Aorta (tissue), 5 donors: ENCODE data around the gene PHACTR1. TPM values are rescaled to one million over a fixed set of nuclear protein-coding genes. Genes with fewer than 3 reads are reported as not detected.

Source experiments
- ATAC-seq: fragments of 200-7000 bp; cut with Tn5 transposase; one replicate; pipeline ENCODE4 v1.9.1; 2022; ENCODE audit warnings: moderate library complexity; ENCODE audit not compliant: low FRiP score
- DNase-seq, 2 donors: peaks; one replicate each; pipeline ENCODE4 v3.0.0-alpha.2; 2020
- H3K27ac ChIP-seq, 2 donors: one replicate each; pipeline ENCODE4 v1.5.1; 2013; ENCODE audit warnings: low read length in 2 of 2, mild to moderate bottlenecking in 2 of 2, moderate library complexity in 2 of 2, control low read depth in 1 of 2, inconsistent platforms in 1 of 2, low read depth in 1 of 2
- H3K27me3 ChIP-seq, 2 donors: one replicate each; pipeline ENCODE4 v1.6.1; 2013; ENCODE audit warnings: control low read depth in 1 of 2, low read length in 1 of 2, mild to moderate bottlenecking in 1 of 2, moderate library complexity in 1 of 2; ENCODE audit not compliant: insufficient read depth in 2 of 2, control insufficient read depth in 1 of 2
- H3K36me3 ChIP-seq, 2 donors: one replicate each; pipeline ENCODE4 v1.6.1; 2013; ENCODE audit warnings: control low read depth in 1 of 2, low read length in 1 of 2, mild to moderate bottlenecking in 1 of 2; ENCODE audit not compliant: insufficient read depth in 2 of 2, control insufficient read depth in 1 of 2
- H3K4me1 ChIP-seq, 2 donors: one replicate each; pipeline ENCODE4 v1.6.1; 2013; ENCODE audit warnings: low read length in 2 of 2, control low read depth in 1 of 2, mild to moderate bottlenecking in 1 of 2, moderate library complexity in 1 of 2; ENCODE audit not compliant: insufficient read depth in 2 of 2, control insufficient read depth in 1 of 2
- H3K4me3 ChIP-seq, 2 donors: one replicate each; pipeline ENCODE4 v1.5.1; 2013; ENCODE audit warnings: low read length in 2 of 2, control low read depth in 1 of 2, mild to moderate bottlenecking in 1 of 2
- H3K9me3 ChIP-seq: one replicate; pipeline ENCODE4 v1.6.1; 2013; ENCODE audit warnings: mild to moderate bottlenecking, low read length; ENCODE audit not compliant: control insufficient read depth
- WGBS, 2 donors: extraction: QIAGEN DNeasy Blood & Tissue Kit; methylation state at CpG; one replicate each; pipeline ENCODE4 v1.1.7; 2013; 5-methylcytosine and 5-hydroxymethylcytosine counted together
- intact Hi-C, 2 donors: fragments of 100-400 bp; cut with DNase I; formaldehyde crosslinking; loops; one replicate each; pipeline versions ENCODE4 v1.14.2 to v1.15.0; 2022
- polyA plus RNA-seq, 2 donors: library from polyadenylated mRNA; stranded (reverse); fragments of 200-250 nt; gene quantifications; one replicate each; pipeline ENCODE4 v1.2.3, GENCODE V29; 2013
- total RNA-seq, 2 donors: library from RNA; stranded (reverse); fragmentation: NEBNext Ultra II Directional; extraction: Animal tissue kit (Norgen Biotek cat#: 25700); gene quantifications; one replicate each; pipeline ENCODE4 v1.2.1, GENCODE V29; 2021
- donor health status: healthy with polysubstance abuse.
- donor health status: Bipolar disorder and iron deficiency.
- donor health status: DM: no; HTN: no; CAD: no.
- donor health status: DM: no; HTN: no; CAD: no.
- donor health status: DM: yes; HTN: yes; CAD: no.

Gene PHACTR1
- total and polyA plus RNA-seq, 4 donors, result 3.2 to 89.4 (median 20.1) TPM

DNA sequence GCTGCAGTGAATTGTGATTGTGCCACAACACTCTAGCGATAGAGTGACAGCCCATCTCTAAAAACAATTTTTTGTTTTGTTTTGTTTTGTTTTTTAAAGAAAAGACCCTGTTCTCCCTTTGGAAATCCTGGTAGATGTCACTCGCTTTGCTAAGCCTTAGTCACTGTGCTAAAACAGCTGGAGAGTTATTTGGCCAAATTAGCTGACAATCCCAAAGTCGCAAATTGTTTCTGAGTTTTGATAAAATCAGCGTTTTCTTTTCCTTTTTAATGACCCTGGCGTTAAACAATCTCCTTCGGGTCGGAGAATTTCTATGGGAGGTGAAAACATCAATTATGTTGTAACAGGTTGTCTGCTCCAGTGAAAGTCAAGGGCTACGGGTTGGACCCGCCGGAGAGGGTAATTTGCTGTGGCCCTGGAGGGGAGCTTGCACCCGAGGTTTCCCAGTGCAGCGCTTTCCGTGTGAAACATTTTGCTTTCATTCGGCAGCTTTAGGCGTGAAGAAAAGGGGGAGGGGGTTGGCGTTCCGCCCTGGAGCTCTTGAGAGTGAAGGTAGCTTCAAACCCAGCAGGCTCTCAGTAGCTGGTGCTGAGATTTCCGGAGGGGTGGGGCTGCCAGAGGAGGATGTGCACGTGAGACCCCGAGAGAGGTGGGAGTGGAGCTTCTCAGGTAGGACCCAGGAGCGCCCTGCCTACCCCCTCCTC lies 296.6 kb downstream of the PHACTR1 start:
- H3K4me3 ChIP-seq, result peak overlapping the region; percentile 76 to 96
- H3K9me3 ChIP-seq, result no peaks in the 10 kb centered on the region
- ATAC-seq (peak; percentile 9), DNase-seq (peak; percentile 54 to 84)
- H3K4me1 ChIP-seq, result peaks cover 0 to 2% of the 10 kb centered on the region in 2 donors
- 6% methylated on average over 21 of the region's 21 CpGs for WGBS, 2 donors
- intact Hi-C loops, result loop anchor here in 1 of 2 donors (5.0 to 10.0 kb wide), 2 partner anchors 41 to 292 kb away; no protein-coding TSS in a partner anchor
- no peaks in the 10 kb centered on the region for H3K36me3 ChIP-seq
- H3K27ac ChIP-seq, result peak overlapping the region; percentile 24 to 70
- no peaks in the 10 kb centered on the region for H3K27me3 ChIP-seq

- DNase-seq (peak in 1 of 2 donors; percentile 75), ATAC-seq (peak; percentile 55)
- Histone ChIP-seq H3K36me3 (no peaks in the 10 kb centered on the region), H3K4me3 (peak overlapping the region; percentile 76 to 96), H3K27ac (peak overlapping the region; percentile 24 to 77), H3K9me3 (no peaks in the 10 kb centered on the region), H3K4me1 (peaks cover 0 to 5% of the 10 kb centered on the region in 2 donors), H3K27me3 (no peaks in the 10 kb centered on the region)
- 1% methylated on average over 75 to 83 of the region's 83 CpGs for WGBS, 2 donors
- intact Hi-C loops, result loop anchor here in 1 of 2 donors (5.0 to 10.0 kb wide), 2 partner anchors 42 to 291 kb away; no protein-coding TSS in a partner anchor
Measured at GRCh38 chr6:13013681-13014503, 297.3 kb downstream of the PHACTR1 start.

DNA sequence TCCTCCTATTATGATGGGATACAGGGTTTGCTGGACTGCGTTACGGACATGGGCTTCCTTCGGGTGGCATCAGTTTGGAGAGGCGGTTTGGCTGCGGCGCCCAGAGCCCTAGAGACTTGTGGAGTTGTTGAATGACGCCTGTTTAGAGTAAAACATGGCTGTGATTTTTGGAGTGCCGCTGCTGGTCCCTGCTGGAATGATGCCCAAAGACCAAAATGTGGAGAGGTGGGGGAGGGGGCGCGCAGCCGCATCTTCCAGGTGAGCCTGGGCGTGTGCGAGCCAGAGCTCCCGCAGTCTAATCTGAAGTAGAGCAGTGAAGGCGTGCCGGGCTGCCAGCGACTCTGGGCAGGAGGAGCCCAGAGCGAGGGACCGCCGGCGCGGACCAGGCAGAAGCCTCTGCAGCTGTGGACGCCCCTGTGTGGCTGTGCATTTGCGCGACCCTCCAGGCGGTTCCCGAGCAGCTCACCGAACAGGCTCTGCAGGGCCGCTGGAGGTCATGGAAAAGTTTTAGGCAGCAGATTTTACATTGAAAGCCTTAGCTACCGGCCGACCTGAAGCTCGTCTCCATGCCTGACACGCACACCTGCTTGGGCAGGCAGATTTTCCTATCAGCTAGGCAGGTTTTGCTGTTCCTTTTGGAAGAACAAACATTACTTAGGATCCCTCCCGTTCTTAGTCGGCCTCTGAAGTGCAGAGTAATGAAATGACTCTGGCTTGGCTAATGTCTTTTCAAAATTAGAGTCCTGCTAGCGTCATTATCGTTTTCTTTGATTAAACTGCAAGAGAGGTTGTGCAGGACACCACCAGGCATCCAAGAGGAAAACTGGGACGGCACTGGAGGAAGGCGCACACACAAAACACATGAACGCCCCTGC lies 298.2 kb downstream of the PHACTR1 start:
- Histone ChIP-seq H3K4me3 (peak overlapping the region; percentile 76 to 96), H3K9me3 (no peaks in the 10 kb centered on the region), H3K27ac (peak overlapping the region; percentile 12 to 24), H3K4me1 (peaks cover 0 to 5% of the 10 kb centered on the region in 2 donors), H3K27me3 (no peaks in the 10 kb centered on the region), H3K36me3 (no peaks in the 10 kb centered on the region)
- ATAC-seq (peak; percentile 54), DNase-seq (no peak)
- intact Hi-C loops, result loop anchor here (5.0 to 10.0 kb wide), 3 partner anchors 42 to 290 kb away; no protein-coding TSS in a partner anchor
- 11 to 17% methylated on average over 40 of the region's 40 CpGs for WGBS, 2 donors

DNA sequence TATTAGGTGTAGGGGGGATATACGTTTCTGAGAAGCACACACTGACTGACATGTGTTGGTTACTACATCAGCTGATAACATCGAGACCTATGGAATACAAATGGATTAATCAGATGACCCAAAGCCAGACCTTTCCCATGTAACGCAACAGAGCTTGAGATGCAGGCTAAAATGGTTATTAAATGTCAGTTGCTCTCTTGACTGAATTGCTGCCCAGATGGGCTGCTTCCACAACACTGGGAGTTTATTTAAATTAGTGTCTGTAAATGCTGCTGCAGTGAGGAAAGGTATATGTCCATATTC lies 298.8 kb downstream of the PHACTR1 start:
- Histone ChIP-seq H3K4me1 (peaks cover 0 to 5% of the 10 kb centered on the region in 2 donors), H3K9me3 (no peaks in the 10 kb centered on the region), H3K36me3 (no peaks in the 10 kb centered on the region), H3K27me3 (no peaks in the 10 kb centered on the region), H3K4me3 (peak overlapping the region in 1 of 2 donors; percentile 96), H3K27ac (peak overlapping the region in 1 of 2 donors; percentile 24)
- ATAC-seq, result no peak
- 21 to 44% methylated on average over 3 of the region's 3 CpGs for WGBS, 2 donors
- intact Hi-C loops, result loop anchor here (5.0 to 10.0 kb wide), 2 partner anchors 98 to 289 kb away; no protein-coding TSS in a partner anchor
- DNase-seq, result no peak

DNA sequence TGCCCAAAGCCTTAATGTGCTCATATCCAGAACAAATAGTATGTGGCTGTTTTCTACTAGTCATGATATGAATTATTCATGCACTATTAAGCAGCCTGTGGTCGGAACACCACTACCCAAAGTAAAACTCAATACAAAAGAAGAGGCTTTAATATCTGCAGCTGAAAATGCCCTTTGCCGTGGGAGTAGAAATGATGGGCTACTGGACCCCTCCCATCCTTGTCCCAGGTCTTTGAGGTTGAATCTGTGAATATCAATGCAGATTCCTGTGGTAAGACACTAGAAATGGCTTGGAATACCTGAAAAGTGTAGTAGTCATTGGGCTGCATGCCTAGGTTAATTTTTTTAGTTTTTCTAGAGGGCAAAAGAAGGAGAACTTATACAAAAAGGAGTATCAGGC lies 308.0 kb downstream of the PHACTR1 start:
- Histone ChIP-seq H3K9me3 (no peaks in the 10 kb centered on the region), H3K4me1 (peaks cover 2 to 10% of the 10 kb centered on the region in 2 donors), H3K27ac (peak overlapping the region in 1 of 2 donors; percentile 8), H3K36me3 (no peaks in the 10 kb centered on the region), H3K27me3 (no peaks in the 10 kb centered on the region), H3K4me3 (no peak overlapping the region)
- no peak for DNase-seq
- WGBS, 2 donors, result 84 to 91% methylated on average over 2 of the region's 2 CpGs
- ATAC-seq, result no peak
- intact Hi-C loops, result loop anchor here in 1 of 2 donors (10.0 kb wide), 1 partner anchor 50 kb away; no protein-coding TSS in a partner anchor

DNA sequence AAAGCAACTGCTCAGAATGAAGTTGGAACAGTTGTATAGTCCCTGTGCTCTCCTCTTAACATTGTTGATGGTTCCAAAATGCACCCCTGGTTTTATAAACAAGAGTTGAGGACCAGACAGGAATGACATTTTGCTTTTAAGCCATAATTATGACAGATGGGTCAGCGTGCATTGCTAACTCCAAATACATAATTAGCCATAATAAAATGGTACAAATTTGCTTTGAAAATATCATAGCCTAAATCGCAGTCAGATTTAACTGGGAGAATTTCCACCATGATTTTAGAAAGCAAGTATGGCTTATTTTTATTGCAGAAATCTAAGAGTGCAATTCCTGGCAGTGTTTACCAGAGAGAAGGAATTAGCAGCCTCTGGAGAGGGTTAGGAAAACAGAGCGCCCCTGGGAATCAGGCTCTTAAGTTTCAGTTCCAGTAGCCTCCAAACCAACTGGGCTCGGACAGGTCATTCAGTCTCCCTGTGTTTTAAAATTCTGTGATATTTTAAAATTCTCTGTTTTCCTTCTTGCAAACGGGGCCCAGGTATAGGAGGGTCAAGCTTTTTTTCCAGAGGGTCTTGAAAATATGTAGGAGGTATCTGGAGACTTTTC lies 309.4 kb downstream of the PHACTR1 start:
- peak overlapping the region; percentile 39 to 87 for H3K27ac ChIP-seq
- no peaks in the 10 kb centered on the region for H3K36me3 ChIP-seq
- no peaks in the 10 kb centered on the region for H3K9me3 ChIP-seq
- peaks cover 2 to 10% of the 10 kb centered on the region in 2 donors for H3K4me1 ChIP-seq
- H3K27me3 ChIP-seq, result no peaks in the 10 kb centered on the region
- DNase-seq (no peak), ATAC-seq (peak; percentile 54)
- peak overlapping the region; percentile 20 to 26 for H3K4me3 ChIP-seq
- intact Hi-C loops, result loop anchor here in 1 of 2 donors (10.0 kb wide), 1 partner anchor 49 kb away; no protein-coding TSS in a partner anchor
- 5 to 7% methylated on average over 5 of the region's 5 CpGs for WGBS, 2 donors

- Histone ChIP-seq H3K4me3 (peak overlapping the region in 1 of 2 donors; percentile 26), H3K36me3 (no peaks in the 10 kb centered on the region), H3K27me3 (no peaks in the 10 kb centered on the region), H3K27ac (peak overlapping the region; percentile 8 to 39), H3K4me1 (peaks cover 2 to 10% of the 10 kb centered on the region in 2 donors), H3K9me3 (no peaks in the 10 kb centered on the region)
- WGBS, 2 donors, result 11 to 18% methylated on average over 5 of the region's 5 CpGs
- ATAC-seq, result peak; percentile 56
- DNase-seq, result no peak
- intact Hi-C loops, result loop anchor here in 1 of 2 donors (10.0 kb wide), 1 partner anchor 48 kb away; no protein-coding TSS in a partner anchor
Measured at GRCh38 chr6:13026557-13026956, 310.0 kb downstream of the PHACTR1 start.
